HepG2 (cell line): ENCODE data around the gene PARP16. TPM values are rescaled to one million over a fixed set of nuclear protein-coding genes. Genes with fewer than 3 reads are reported as not detected.

ENCODE experiments used
- ARNT2 ChIP-seq: sonication (generic); formaldehyde crosslinking; IDR thresholded peaks from 2 replicates; pipeline ENCODE4 v1.8.0; 2022; ENCODE audit warnings: mild to moderate bottlenecking, low read depth, missing genetic modification reagents, moderate library complexity
- ATF7-NPFF ChIP-seq: sonication (generic); formaldehyde crosslinking; IDR thresholded peaks from 2 replicates; pipeline ENCODE4 v1.8.1; 2023; ENCODE audit warnings: mild to moderate bottlenecking, low read depth, missing genetic modification reagents, moderate library complexity
- CEBPG ChIP-seq: IDR thresholded peaks from 2 replicates; pipeline ENCODE4 v1.6.1; 2016
- CTCF ChIP-seq: sonication (generic); formaldehyde crosslinking; IDR thresholded peaks from 2 replicates; pipeline ENCODE4 v1.5.0; 2020; ENCODE audit warnings: mild to moderate bottlenecking, missing genetic modification reagents, moderate library complexity
- EHMT2 ChIP-seq: fragments of 200-600 bp; sonication (generic); IDR thresholded peaks from 2 replicates; pipeline ENCODE4 v1.7.0; 2017; ENCODE audit warnings: antibody characterized with exemption, low read depth, low read length, borderline replicate concordance
- FOSL2 ChIP-seq: sonication (generic); formaldehyde crosslinking; IDR thresholded peaks from 2 replicates; pipeline ENCODE4 v1.4.0; 2020; ENCODE audit warnings: missing genetic modification reagents
- HHEX ChIP-seq: IDR thresholded peaks from 2 replicates; pipeline ENCODE4 v1.6.1; 2016; ENCODE audit warnings: control low read depth
- HOXA5 ChIP-seq: sonication (generic); formaldehyde crosslinking; IDR thresholded peaks from 2 replicates; pipeline ENCODE4 v1.4.0; 2020; ENCODE audit warnings: missing genetic modification reagents
- IRX3 ChIP-seq: sonication (generic); formaldehyde crosslinking; IDR thresholded peaks from 2 replicates; pipeline ENCODE4 v1.8.1; 2023; ENCODE audit warnings: mild to moderate bottlenecking, low read depth, missing genetic modification reagents, borderline replicate concordance
- KDM5B ChIP-seq: sonication (generic); formaldehyde crosslinking; IDR thresholded peaks from 2 replicates; pipeline ENCODE4 v1.4.0; 2020; ENCODE audit warnings: missing genetic modification reagents, mild to moderate bottlenecking, borderline replicate concordance
- KDM6A ChIP-seq: IDR thresholded peaks from 2 replicates; pipeline ENCODE4 v1.6.1; 2016; ENCODE audit warnings: low read depth
- KMT2B ChIP-seq: IDR thresholded peaks from 2 replicates; pipeline ENCODE4 v1.6.1; 2016; ENCODE audit warnings: missing genetic modification reagents, missing compliant biosample characterization
- NFATC3 ChIP-seq: sonication (generic); formaldehyde crosslinking; IDR thresholded peaks from 2 replicates; pipeline ENCODE4 v1.5.1; 2020; ENCODE audit warnings: mild to moderate bottlenecking, missing genetic modification reagents
- PCBP2 ChIP-seq: fragments of 200-400 bp; formaldehyde crosslinking; optimal IDR thresholded peaks from 2 replicates; pipeline ENCODE3; 2018; ENCODE audit warnings: low read length, low read depth; ENCODE audit not compliant: poor library complexity, severe bottlenecking
- RFXAP ChIP-seq: sonication (generic); formaldehyde crosslinking; IDR thresholded peaks from 2 replicates; pipeline ENCODE4 v1.4.0; 2020; ENCODE audit warnings: missing genetic modification reagents, borderline replicate concordance
- RNF2 ChIP-seq: fragments of 450-650 bp; conservative IDR thresholded peaks from 2 replicates; pipeline ENCODE4 v1.6.1; 2016; ENCODE audit warnings: low read depth
- SAP130 ChIP-seq: IDR thresholded peaks from 2 replicates; pipeline ENCODE4 v1.6.1; 2016; ENCODE audit warnings: low read depth
- SNRNP70 ChIP-seq: fragments of 200-400 bp; formaldehyde crosslinking; IDR thresholded peaks from 2 replicates; pipeline ENCODE4 v1.6.1; 2017; ENCODE audit warnings: mild to moderate bottlenecking, low read depth, low read length, moderate library complexity
- TBP ChIP-seq: sonication (generic); formaldehyde crosslinking; IDR thresholded peaks from 2 replicates; pipeline ENCODE4 v1.5.0; 2020; ENCODE audit warnings: missing genetic modification reagents
- ZFP37 ChIP-seq: sonication (generic); formaldehyde crosslinking; IDR thresholded peaks from 2 replicates; pipeline ENCODE4 v1.4.0; 2020; ENCODE audit warnings: missing genetic modification reagents, borderline replicate concordance
- ZNF124 ChIP-seq: sonication (generic); formaldehyde crosslinking; IDR thresholded peaks from 2 replicates; pipeline ENCODE4 v1.4.0; 2020; ENCODE audit warnings: missing genetic modification reagents
- ZNF18 ChIP-seq: sonication (generic); formaldehyde crosslinking; IDR thresholded peaks from 2 replicates; pipeline ENCODE4 v1.8.0; 2022; ENCODE audit warnings: mild to moderate bottlenecking, missing genetic modification reagents; ENCODE audit not compliant: insufficient replicate concordance
- ZNF446 ChIP-seq: sonication (generic); formaldehyde crosslinking; IDR thresholded peaks from 2 replicates; pipeline ENCODE4 v1.5.0; 2020; ENCODE audit warnings: mild to moderate bottlenecking, missing genetic modification reagents
- ZNF563 ChIP-seq: sonication (generic); formaldehyde crosslinking; IDR thresholded peaks from 2 replicates; pipeline ENCODE4 v1.8.0; 2022; ENCODE audit warnings: mild to moderate bottlenecking, moderate library complexity, missing genetic modification reagents
- ZNF569 ChIP-seq: sonication (generic); formaldehyde crosslinking; IDR thresholded peaks from 2 replicates; pipeline ENCODE4 v1.5.0; 2020; ENCODE audit warnings: mild to moderate bottlenecking, missing genetic modification reagents, moderate library complexity, borderline replicate concordance
- ZNF749 ChIP-seq: sonication (generic); formaldehyde crosslinking; IDR thresholded peaks from 2 replicates; pipeline ENCODE4 v1.8.0; 2022; ENCODE audit warnings: mild to moderate bottlenecking, missing genetic modification reagents, moderate library complexity, borderline replicate concordance
- polyA plus RNA-seq, 8 experiments: library from polyadenylated mRNA; depleted of rRNA in 3 of 8; stranded (reverse) in 7 of 8; unstranded in 1 of 8; fragments of >200 nt; fragmentation: Illumina TruSeq in 4 of 8; extraction: Trizol in 4 of 8; gene quantifications; 2 replicates each; pipeline versions ENCODE4 v1.2.1 to v1.2.3, GENCODE V29; 2011 to 2016; ENCODE audit warnings: low read depth in 4 of 8, missing spikeins in 1 of 8, mixed read lengths in 1 of 8; ENCODE audit not compliant: insufficient read depth in 1 of 8
- total RNA-seq, 5 experiments: library from RNA; depleted of rRNA; stranded (reverse); fragments of >200 nt; fragmentation: Illumina TruSeq; extraction: Trizol; gene quantifications; 2 replicates each; pipeline ENCODE4 v1.2.3, GENCODE V29; 2016; ENCODE audit warnings: low read depth in 1 of 5
- TF ChIP-seq, protein P1 (sequence below): sonication (generic); formaldehyde crosslinking; IDR thresholded peaks from 2 replicates; pipeline ENCODE4 v1.5.0; 2020; ENCODE audit warnings: missing genetic modification reagents

PARP16 gene
- total and polyA plus RNA-seq, 2 of the 13 experiments (the other 11 are each of a cell fraction or from before 2014, with no cell fraction given) = 6.8 to 7.6 TPM

GRCh38 chr15:65286704-65287519 lies at the start of gene PARP16 (continued):
- TF ChIP-seq SNRNP70 (no peak), HHEX (CRISPR knock-in tag) (no peak), ZNF749 (peak; percentile 37; the same call in 1 of the 2 replicates), ZFP37 (CRISPR knock-in tag) (0 out of 2 replicates have a peak, but pooled peaks have one; percentile 42), ZNF569 (CRISPR knock-in tag) (no peak), ZNF563 (CRISPR knock-in tag) (peak; percentile 62; the same call in 1 of the 2 replicates), CTCF (CRISPR knock-in tag) (peak; percentile 71), RFXAP (CRISPR knock-in tag) (peak; percentile 32; the same call in 1 of the 2 replicates), TBP (CRISPR knock-in tag) (no peak), CEBPG (CRISPR knock-in tag) (no peak), KDM6A (no peak), HOXA5 (peak; percentile 79; the same call in 1 of the 2 replicates), SAP130 (peak; percentile 71), IRX3 (0 out of 2 replicates have a peak, but pooled peaks have one; percentile 49), ZNF446 (CRISPR knock-in tag) (0 out of 2 replicates have a peak, but pooled peaks have one; percentile 33), KMT2B (CRISPR knock-in tag) (no peak), KDM5B (peak; percentile 70), FOSL2 (peak; percentile 2; the same call in 1 of the 2 replicates), RNF2 (0 out of 2 replicates have a peak, but pooled peaks have one; percentile 35), ATF7-NPFF (peak; percentile 69), EHMT2 (no peak), NFATC3 (no peak), ARNT2 (CRISPR knock-in tag) (no peak), PCBP2 (no peak), ZNF18 (CRISPR knock-in tag) (no peak), ZNF124 (CRISPR knock-in tag) (no peak)
- TF ChIP-seq, protein P1, sequence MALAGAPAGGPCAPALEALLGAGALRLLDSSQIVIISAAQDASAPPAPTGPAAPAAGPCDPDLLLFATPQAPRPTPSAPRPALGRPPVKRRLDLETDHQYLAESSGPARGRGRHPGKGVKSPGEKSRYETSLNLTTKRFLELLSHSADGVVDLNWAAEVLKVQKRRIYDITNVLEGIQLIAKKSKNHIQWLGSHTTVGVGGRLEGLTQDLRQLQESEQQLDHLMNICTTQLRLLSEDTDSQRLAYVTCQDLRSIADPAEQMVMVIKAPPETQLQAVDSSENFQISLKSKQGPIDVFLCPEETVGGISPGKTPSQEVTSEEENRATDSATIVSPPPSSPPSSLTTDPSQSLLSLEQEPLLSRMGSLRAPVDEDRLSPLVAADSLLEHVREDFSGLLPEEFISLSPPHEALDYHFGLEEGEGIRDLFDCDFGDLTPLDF (CRISPR knock-in tag) = peak; percentile 42
